GM12878 (cell line): Measurements from ENCODE around the gene ANKRD44. TPM values are rescaled to one million over a fixed set of nuclear protein-coding genes. Genes with fewer than 3 reads are reported as not detected.
A peak's percentile ranks its signal among the peaks of the same experiment; 100 is the strongest.

Experiments
- ATF7 ChIP-seq: fragments of 450-650 bp; IDR thresholded peaks from 2 replicates; pipeline ENCODE4 v1.6.1; 2016; ENCODE audit warnings: low read depth, mild to moderate bottlenecking
- NR2F1 ChIP-seq: fragments of 450-650 bp; conservative IDR thresholded peaks from 2 replicates; pipeline ENCODE4 v1.6.1; 2017; ENCODE audit warnings: mild to moderate bottlenecking
- PAX8 ChIP-seq: fragments of 450-650 bp; IDR thresholded peaks from 2 replicates; pipeline ENCODE4 v1.6.1; 2017; ENCODE audit warnings: mild to moderate bottlenecking, moderate library complexity
- PML ChIP-seq: IDR thresholded peaks from 2 replicates; pipeline ENCODE4 v1.6.1; 2012; ENCODE audit warnings: low read length, inconsistent platforms
- POU2F2 ChIP-seq: IDR thresholded peaks from 3 replicates; pipeline ENCODE4 v1.6.1; 2011; ENCODE audit warnings: low read depth, mild to moderate bottlenecking, low read length, borderline replicate concordance
- RAD21 ChIP-seq: IDR thresholded peaks from 2 replicates; pipeline ENCODE4 v1.6.1; 2011; ENCODE audit warnings: mild to moderate bottlenecking, low read depth, low read length, moderate library complexity; ENCODE audit not compliant: insufficient read depth
- RELA ChIP-seq: fragments of 450-650 bp; IDR thresholded peaks from 2 replicates; pipeline ENCODE4 v1.8.0; 2014; ENCODE audit warnings: borderline replicate concordance; ENCODE audit not compliant: partially characterized antibody
- SREBF1 ChIP-seq: IDR thresholded peaks from 2 replicates; pipeline ENCODE4 v1.6.1; 2012; ENCODE audit warnings: mild to moderate bottlenecking, low read length
- STAT3 ChIP-seq: IDR thresholded peaks from 2 replicates; pipeline ENCODE4 v1.6.1; 2011; ENCODE audit warnings: low read depth, low read length, improper control_type of control experiment
- ZNF622 ChIP-seq: fragments of 450-650 bp; IDR thresholded peaks from 2 replicates; pipeline ENCODE4 v1.6.1; 2017; ENCODE audit warnings: mild to moderate bottlenecking, inconsistent platforms
- ZSCAN29 ChIP-seq: fragments of 450-650 bp; IDR thresholded peaks from 2 replicates; pipeline ENCODE4 v1.6.1; 2017; ENCODE audit warnings: mild to moderate bottlenecking, moderate library complexity
- ZZZ3 ChIP-seq: IDR thresholded peaks from 2 replicates; pipeline ENCODE4 v1.6.1; 2011; ENCODE audit warnings: low read depth; ENCODE audit not compliant: control insufficient read depth, insufficient read length
- polyA plus RNA-seq, 11 experiments: library from polyadenylated mRNA; depleted of rRNA in 4 of 11; unstranded in 6 of 11; stranded (reverse) in 5 of 11; fragments of >200 nt; fragmentation: Nextera tagmentation in 4 of 11; fragmentation: Illumina TruSeq in 1 of 11; extraction: Ambion mirVana in 4 of 11; extraction: Trizol in 1 of 11; gene quantifications; 1 replicate in 1 of 11; 2 replicates in 10 of 11; pipeline versions ENCODE4 v1.2.1 to v1.2.3, GENCODE V29; 2011 to 2016; ENCODE audit warnings: inconsistent platforms in 2 of 11, missing spikeins in 2 of 11, low read depth in 1 of 11
- total RNA-seq, 4 experiments: library from RNA; depleted of rRNA in 3 of 4; stranded (reverse); fragments of >200 nt in 3 of 4; fragmentation: Illumina TruSeq in 1 of 4; extraction: Trizol in 1 of 4; gene quantifications; 2 replicates each; pipeline versions ENCODE4 v1.2.1 to v1.2.3, GENCODE V29; 2013 to 2021
- TF ChIP-seq, protein P1 (sequence below), 3 experiments: IDR thresholded peaks in 2 of 3; conservative IDR thresholded peaks in 1 of 3; 2 replicates each; pipeline ENCODE4 v1.5.1; 2011; ENCODE audit warnings: low read depth in 3 of 3, low read length in 3 of 3, mild to moderate bottlenecking in 3 of 3, control low read depth in 2 of 3, moderate library complexity in 2 of 3, inconsistent platforms in 1 of 3, mixed read lengths in 1 of 3; ENCODE audit not compliant: control insufficient read depth in 2 of 3, insufficient read depth in 1 of 3; ENCODE audit errors: extremely low read depth in 1 of 3
- TF ChIP-seq, protein P2 (sequence below): IDR thresholded peaks from 2 replicates; pipeline ENCODE4 v1.6.1; 2012; ENCODE audit warnings: mild to moderate bottlenecking, low read depth, low read length
- TF ChIP-seq, protein P3 (sequence below): fragments of 450-650 bp; IDR thresholded peaks from 2 replicates; pipeline ENCODE4 v1.6.1; 2017; ENCODE audit warnings: low read depth, mild to moderate bottlenecking, moderate library complexity
- TF ChIP-seq, protein P4 (sequence below): IDR thresholded peaks from 2 replicates; pipeline ENCODE4 v1.6.1; 2012; ENCODE audit warnings: improper control_type of control experiment, low read depth, low read length; ENCODE audit not compliant: insufficient replicate concordance

ANKRD44 gene
- total and polyA plus RNA-seq, 10 of the 15 experiments (the other 5 are each of a cell fraction or from before 2014, with no cell fraction given), result 19.1 to 99.1 (median 59.6) TPM

DNA sequence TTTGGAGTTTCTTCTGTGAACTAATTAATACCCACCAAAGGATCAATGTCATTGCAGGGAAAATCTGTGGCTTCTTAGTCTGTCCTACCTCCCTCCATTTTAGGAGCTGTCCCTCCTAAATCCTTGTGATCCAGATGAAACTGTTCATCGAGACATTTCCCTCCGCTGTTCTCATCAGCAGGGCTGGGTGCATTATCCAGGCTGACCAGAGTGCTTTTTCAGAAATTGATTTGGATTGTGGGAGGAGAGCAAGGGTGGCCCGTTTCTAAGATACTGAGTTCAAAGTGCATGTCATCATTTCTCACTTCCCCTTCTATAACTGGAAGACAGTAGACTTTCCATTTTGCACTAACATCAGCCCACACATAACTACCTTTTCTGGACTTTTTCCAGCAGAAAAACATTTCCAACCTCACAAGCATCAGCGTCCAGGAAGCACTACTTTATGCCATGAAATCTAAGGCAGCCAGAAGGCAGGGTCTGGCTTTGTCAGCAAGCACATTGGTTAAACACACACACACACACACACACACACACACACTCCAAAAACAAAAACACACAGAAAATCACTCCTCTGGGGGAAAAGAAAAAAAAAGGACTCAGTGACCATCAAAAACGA is 94.1 kb downstream of the ANKRD44 start (continued):
- TF ChIP-seq, protein P1, sequence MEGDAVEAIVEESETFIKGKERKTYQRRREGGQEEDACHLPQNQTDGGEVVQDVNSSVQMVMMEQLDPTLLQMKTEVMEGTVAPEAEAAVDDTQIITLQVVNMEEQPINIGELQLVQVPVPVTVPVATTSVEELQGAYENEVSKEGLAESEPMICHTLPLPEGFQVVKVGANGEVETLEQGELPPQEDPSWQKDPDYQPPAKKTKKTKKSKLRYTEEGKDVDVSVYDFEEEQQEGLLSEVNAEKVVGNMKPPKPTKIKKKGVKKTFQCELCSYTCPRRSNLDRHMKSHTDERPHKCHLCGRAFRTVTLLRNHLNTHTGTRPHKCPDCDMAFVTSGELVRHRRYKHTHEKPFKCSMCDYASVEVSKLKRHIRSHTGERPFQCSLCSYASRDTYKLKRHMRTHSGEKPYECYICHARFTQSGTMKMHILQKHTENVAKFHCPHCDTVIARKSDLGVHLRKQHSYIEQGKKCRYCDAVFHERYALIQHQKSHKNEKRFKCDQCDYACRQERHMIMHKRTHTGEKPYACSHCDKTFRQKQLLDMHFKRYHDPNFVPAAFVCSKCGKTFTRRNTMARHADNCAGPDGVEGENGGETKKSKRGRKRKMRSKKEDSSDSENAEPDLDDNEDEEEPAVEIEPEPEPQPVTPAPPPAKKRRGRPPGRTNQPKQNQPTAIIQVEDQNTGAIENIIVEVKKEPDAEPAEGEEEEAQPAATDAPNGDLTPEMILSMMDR (IDR thresholded peaks at IDR 0.05 in 2 of 3, conservative IDR thresholded peaks at IDR 0.05 in 1 of 3; ENCODE audit: control insufficient read depth in 2 of 3, extremely low read depth in 1 of 3, insufficient read depth in 1 of 3, low read depth in 3 of 3, low read length in 3 of 3), result no peak
- TF ChIP-seq PAX8, result 0 out of 2 replicates have a peak, but pooled peaks have one; percentile 22
- TF ChIP-seq, protein P2, sequence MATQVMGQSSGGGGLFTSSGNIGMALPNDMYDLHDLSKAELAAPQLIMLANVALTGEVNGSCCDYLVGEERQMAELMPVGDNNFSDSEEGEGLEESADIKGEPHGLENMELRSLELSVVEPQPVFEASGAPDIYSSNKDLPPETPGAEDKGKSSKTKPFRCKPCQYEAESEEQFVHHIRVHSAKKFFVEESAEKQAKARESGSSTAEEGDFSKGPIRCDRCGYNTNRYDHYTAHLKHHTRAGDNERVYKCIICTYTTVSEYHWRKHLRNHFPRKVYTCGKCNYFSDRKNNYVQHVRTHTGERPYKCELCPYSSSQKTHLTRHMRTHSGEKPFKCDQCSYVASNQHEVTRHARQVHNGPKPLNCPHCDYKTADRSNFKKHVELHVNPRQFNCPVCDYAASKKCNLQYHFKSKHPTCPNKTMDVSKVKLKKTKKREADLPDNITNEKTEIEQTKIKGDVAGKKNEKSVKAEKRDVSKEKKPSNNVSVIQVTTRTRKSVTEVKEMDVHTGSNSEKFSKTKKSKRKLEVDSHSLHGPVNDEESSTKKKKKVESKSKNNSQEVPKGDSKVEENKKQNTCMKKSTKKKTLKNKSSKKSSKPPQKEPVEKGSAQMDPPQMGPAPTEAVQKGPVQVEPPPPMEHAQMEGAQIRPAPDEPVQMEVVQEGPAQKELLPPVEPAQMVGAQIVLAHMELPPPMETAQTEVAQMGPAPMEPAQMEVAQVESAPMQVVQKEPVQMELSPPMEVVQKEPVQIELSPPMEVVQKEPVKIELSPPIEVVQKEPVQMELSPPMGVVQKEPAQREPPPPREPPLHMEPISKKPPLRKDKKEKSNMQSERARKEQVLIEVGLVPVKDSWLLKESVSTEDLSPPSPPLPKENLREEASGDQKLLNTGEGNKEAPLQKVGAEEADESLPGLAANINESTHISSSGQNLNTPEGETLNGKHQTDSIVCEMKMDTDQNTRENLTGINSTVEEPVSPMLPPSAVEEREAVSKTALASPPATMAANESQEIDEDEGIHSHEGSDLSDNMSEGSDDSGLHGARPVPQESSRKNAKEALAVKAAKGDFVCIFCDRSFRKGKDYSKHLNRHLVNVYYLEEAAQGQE, result no peak
- no peak; the same call in 1 of the 2 replicates for TF ChIP-seq PML
- TF ChIP-seq, protein P3, sequence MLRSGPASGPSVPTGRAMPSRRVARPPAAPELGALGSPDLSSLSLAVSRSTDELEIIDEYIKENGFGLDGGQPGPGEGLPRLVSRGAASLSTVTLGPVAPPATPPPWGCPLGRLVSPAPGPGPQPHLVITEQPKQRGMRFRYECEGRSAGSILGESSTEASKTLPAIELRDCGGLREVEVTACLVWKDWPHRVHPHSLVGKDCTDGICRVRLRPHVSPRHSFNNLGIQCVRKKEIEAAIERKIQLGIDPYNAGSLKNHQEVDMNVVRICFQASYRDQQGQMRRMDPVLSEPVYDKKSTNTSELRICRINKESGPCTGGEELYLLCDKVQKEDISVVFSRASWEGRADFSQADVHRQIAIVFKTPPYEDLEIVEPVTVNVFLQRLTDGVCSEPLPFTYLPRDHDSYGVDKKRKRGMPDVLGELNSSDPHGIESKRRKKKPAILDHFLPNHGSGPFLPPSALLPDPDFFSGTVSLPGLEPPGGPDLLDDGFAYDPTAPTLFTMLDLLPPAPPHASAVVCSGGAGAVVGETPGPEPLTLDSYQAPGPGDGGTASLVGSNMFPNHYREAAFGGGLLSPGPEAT, result peak; percentile 93
- TF ChIP-seq RAD21, result 0 out of 2 replicates have a peak, but pooled peaks have one; percentile 16
- TF ChIP-seq POU2F2, result no peak
- TF ChIP-seq SREBF1, result no peak
- TF ChIP-seq, protein P4, sequence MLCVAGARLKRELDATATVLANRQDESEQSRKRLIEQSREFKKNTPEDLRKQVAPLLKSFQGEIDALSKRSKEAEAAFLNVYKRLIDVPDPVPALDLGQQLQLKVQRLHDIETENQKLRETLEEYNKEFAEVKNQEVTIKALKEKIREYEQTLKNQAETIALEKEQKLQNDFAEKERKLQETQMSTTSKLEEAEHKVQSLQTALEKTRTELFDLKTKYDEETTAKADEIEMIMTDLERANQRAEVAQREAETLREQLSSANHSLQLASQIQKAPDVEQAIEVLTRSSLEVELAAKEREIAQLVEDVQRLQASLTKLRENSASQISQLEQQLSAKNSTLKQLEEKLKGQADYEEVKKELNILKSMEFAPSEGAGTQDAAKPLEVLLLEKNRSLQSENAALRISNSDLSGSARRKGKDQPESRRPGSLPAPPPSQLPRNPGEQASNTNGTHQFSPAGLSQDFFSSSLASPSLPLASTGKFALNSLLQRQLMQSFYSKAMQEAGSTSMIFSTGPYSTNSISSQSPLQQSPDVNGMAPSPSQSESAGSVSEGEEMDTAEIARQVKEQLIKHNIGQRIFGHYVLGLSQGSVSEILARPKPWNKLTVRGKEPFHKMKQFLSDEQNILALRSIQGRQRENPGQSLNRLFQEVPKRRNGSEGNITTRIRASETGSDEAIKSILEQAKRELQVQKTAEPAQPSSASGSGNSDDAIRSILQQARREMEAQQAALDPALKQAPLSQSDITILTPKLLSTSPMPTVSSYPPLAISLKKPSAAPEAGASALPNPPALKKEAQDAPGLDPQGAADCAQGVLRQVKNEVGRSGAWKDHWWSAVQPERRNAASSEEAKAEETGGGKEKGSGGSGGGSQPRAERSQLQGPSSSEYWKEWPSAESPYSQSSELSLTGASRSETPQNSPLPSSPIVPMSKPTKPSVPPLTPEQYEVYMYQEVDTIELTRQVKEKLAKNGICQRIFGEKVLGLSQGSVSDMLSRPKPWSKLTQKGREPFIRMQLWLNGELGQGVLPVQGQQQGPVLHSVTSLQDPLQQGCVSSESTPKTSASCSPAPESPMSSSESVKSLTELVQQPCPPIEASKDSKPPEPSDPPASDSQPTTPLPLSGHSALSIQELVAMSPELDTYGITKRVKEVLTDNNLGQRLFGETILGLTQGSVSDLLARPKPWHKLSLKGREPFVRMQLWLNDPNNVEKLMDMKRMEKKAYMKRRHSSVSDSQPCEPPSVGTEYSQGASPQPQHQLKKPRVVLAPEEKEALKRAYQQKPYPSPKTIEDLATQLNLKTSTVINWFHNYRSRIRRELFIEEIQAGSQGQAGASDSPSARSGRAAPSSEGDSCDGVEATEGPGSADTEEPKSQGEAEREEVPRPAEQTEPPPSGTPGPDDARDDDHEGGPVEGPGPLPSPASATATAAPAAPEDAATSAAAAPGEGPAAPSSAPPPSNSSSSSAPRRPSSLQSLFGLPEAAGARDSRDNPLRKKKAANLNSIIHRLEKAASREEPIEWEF, result peak; percentile 87
- TF ChIP-seq ZZZ3, result no peak
- TF ChIP-seq RELA, result no peak
- no peak for TF ChIP-seq ZNF622
- TF ChIP-seq STAT3, result peak; percentile 53; the same call in 1 of the 2 replicates
- TF ChIP-seq ZSCAN29, result no peak
- TF ChIP-seq NR2F1, result peak; percentile 87
- TF ChIP-seq ATF7, result peak; percentile 92
